ENCODE data around the gene NXPH4.
A peak's percentile ranks its signal among the peaks of the same experiment; 100 is the strongest.

NXPH4 gene

DNA sequence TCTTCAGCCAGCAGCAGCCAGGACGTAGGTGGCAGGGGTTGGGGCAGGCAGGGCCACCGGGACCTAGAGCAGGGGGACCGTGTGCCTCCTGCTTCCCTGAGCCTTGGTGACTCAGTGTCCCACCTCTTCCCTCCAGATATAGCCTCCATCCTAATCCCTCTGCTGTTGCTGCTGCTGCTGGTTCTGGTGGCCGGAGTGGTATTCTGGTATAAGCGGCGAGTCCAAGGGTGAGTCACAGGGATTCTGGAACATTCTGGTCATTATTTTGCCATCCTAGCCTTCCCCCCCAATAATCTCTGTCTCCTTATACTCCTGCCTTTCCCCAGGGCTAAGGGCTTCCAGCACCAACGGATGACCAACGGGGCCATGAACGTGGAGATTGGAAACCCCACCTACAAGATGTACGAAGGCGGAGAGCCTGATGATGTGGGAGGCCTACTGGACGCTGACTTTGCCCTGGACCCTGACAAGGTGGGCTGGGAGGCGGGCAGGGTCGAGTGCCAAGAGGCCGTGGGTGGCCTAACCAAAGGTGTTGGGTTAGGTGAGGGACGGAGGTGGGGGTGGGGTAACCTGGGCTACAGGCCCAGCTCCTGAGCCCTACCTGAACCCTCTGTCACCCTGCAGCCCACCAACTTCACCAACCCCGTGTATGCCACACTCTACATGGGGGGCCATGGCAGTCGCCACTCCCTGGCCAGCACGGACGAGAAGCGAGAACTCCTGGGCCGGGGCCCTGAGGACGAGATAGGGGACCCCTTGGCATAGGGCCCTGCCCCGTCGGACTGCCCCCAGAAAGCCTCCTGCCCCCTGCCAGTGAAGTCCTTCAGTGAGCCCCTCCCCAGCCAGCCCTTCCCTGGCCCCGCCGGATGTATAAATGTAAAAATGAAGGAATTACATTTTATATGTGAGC lies 4.5 kb upstream of the NXPH4 start:
- H3K4me3 ChIP-seq (ENCODE audit: control insufficient read depth, low read depth, low read length) = no peak overlapping the region
- DNase-seq (ENCODE audit: low read depth) = no peak
- TF ChIP-seq, protein P1, sequence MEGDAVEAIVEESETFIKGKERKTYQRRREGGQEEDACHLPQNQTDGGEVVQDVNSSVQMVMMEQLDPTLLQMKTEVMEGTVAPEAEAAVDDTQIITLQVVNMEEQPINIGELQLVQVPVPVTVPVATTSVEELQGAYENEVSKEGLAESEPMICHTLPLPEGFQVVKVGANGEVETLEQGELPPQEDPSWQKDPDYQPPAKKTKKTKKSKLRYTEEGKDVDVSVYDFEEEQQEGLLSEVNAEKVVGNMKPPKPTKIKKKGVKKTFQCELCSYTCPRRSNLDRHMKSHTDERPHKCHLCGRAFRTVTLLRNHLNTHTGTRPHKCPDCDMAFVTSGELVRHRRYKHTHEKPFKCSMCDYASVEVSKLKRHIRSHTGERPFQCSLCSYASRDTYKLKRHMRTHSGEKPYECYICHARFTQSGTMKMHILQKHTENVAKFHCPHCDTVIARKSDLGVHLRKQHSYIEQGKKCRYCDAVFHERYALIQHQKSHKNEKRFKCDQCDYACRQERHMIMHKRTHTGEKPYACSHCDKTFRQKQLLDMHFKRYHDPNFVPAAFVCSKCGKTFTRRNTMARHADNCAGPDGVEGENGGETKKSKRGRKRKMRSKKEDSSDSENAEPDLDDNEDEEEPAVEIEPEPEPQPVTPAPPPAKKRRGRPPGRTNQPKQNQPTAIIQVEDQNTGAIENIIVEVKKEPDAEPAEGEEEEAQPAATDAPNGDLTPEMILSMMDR (conservative IDR thresholded peaks at IDR 0.05; ENCODE audit: control insufficient read depth, insufficient read depth, low read depth, low read length) = no peak

DNA sequence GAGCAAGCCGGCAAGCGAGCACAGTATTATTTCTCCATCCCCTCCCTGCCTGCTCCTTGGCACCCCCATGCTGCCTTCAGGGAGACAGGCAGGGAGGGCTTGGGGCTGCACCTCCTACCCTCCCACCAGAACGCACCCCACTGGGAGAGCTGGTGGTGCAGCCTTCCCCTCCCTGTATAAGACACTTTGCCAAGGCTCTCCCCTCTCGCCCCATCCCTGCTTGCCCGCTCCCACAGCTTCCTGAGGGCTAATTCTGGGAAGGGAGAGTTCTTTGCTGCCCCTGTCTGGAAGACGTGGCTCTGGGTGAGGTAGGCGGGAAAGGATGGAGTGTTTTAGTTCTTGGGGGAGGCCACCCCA lies 3.9 kb upstream of the NXPH4 start:
- TF ChIP-seq, protein P1 (conservative IDR thresholded peaks at IDR 0.05; ENCODE audit: control insufficient read depth, insufficient read depth, low read depth, low read length) = no peak
- no peak overlapping the region for H3K4me3 ChIP-seq (ENCODE audit: control insufficient read depth, low read depth, low read length)
- DNase-seq (ENCODE audit: low read depth) = no peak

DNA sequence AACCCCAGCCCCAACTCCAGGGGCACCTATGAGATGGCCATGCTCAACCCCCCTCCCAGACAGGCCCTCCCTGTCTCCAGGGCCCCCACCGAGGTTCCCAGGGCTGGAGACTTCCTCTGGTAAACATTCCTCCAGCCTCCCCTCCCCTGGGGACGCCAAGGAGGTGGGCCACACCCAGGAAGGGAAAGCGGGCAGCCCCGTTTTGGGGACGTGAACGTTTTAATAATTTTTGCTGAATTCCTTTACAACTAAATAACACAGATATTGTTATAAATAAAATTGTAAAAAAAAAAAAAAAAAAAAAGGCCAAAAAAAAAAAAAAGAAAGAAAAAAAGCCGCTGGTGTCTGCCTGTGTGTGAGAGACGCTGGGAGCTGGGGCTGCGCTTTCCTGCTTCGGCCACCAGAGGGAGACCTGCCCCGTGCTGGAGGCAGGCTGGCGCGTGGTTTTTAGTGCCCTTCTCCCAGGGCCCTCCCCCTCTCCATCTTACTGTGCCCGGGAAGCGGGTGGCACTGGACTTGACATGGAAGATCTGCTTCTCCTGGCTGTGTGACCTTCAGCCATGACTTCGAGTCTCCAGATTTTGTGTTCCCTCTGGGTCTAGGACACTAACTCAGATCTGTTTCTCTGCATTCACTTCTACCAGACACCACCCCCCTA lies 3.4 kb upstream of the NXPH4 start:
- TF ChIP-seq, protein P1 (conservative IDR thresholded peaks at IDR 0.05; ENCODE audit: control insufficient read depth, insufficient read depth, low read depth, low read length) = peak; percentile 86
- DNase-seq (ENCODE audit: low read depth) = peak; percentile 83
- H3K4me3 ChIP-seq (ENCODE audit: control insufficient read depth, low read depth, low read length) = no peak overlapping the region

DNA sequence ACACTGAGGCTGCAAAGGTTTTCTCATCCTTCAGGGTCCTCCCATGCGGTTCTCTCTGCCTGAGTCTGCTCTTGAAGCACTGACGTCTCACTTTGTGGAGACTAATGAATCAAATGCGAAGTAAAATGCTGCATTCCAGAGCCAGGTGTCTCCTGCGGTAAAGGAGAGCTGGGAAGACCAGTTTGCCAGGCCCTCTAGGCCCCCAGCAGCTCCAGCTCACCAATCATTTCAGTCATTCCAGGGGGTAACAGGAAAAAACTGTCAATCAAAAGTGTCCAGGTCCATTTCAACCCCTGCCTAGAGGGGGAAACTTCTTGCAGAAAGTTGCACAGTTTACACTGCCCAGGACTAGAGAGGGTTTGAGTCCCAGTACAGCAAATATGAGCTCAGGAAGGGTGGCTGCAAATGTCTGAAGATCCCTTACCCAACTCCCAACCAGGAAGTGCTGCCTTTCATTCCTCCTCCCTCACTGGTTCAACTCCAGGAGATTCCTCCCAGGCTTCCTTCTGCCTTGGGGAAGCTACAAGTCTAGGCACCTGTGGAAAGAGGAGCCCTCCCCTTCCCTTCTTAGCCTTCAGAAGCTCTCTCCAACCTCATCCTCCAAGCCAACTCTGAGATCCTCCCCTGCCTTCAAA lies 2.7 kb upstream of the NXPH4 start:
- TF ChIP-seq, protein P1 (conservative IDR thresholded peaks at IDR 0.05; ENCODE audit: control insufficient read depth, insufficient read depth, low read depth, low read length) = no peak
- H3K4me3 ChIP-seq (ENCODE audit: control insufficient read depth, low read depth, low read length) = no peak overlapping the region
- DNase-seq (ENCODE audit: low read depth) = no peak

DNA sequence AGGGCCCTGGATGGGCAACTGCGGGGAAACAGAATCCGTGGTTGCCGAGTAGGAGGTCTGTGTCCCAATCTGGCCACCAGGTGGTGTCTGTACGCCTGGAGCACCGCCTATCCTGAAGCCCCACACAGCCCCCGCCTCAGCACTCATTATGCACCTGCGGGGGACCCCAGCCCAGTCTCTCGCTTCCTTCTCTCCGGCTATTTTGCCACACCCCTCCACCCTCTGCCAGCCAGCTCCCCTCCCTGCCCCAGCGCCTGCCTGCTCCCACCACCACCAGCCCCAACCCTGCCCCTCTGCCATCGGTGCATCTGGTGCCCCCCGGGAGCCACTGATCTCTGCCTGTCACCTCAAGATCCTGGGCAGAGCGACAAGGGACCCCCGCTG lies 2.2 kb upstream of the NXPH4 start:
- TF ChIP-seq, protein P1 (conservative IDR thresholded peaks at IDR 0.05; ENCODE audit: control insufficient read depth, insufficient read depth, low read depth, low read length) = peak; percentile 61
- H3K4me3 ChIP-seq (ENCODE audit: control insufficient read depth, low read depth, low read length) = no peak overlapping the region
- DNase-seq (ENCODE audit: low read depth) = peak; percentile 58

DNA sequence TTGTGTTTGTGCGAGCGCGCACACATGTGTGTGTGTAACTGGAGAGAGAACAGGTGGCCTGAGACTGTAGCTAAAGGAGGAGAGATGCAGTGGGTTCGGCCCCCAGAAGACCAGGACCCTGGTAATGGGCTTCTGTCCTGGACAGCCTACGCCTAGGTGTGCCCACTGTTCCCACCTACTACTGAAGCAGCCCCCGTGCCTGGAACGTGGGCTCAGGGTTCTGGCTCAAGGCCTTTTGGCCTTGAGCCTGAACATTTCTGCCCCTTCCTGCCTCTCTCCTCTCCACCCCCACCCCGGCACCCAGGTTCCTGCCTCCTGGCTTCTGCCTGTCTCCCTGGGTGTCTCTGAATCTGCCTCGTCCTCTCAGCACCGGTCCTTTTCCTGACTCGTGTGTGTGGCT lies 1.5 kb upstream of the NXPH4 start:
- no peak for DNase-seq (ENCODE audit: low read depth)
- TF ChIP-seq, protein P1 (conservative IDR thresholded peaks at IDR 0.05; ENCODE audit: control insufficient read depth, insufficient read depth, low read depth, low read length) = no peak
- no peak overlapping the region for H3K4me3 ChIP-seq (ENCODE audit: control insufficient read depth, low read depth, low read length)
